ENCODE measurements around the gene TFF1.
"Not testable (repeated sequence)": the region's sequence is repeated elsewhere in the genome, so short reads cannot be mapped to it uniquely, and the experiment has no call there.

TFF1 gene

DNA sequence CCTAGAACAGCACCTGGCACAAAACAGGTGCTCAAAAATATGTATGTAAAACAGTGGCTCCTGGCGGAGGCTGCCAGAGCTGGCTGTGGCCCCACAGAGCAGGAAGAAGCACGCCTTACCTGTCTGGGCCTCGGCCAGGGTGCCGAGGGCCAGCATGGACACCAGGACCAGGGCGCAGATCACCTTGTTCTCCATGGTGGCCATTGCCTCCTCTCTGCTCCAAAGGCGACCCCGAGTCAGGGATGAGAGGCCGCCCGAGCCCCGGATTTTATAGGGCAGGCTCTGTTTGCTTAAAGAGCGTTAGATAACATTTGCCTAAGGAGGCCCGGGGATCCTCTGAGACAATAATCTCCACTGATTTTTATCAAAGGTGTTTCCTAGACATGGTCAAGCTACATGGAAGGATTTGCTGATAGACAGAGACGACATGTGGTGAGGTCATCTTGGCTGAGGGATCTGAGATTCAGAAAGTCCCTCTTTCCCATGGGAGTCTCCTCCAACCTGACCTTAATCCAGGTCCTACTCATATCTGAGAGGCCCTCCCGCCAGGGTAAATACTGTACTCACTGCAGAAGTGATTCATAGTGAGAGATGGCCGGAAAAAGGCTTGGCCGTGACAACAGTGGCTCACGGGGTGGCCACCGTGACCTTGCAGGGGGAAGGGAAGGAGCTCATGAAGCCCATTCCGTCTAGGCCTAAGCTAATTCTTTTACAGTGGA is at the start of gene TFF1:
Gene TFF1 (minus strand): TSS at position 244 of the 719 bp plus-strand sequence. CDS start 40 bp downstream, at position 204.
- DNase-seq (ENCODE audit: low spot score): peak; percentile 62

DNA sequence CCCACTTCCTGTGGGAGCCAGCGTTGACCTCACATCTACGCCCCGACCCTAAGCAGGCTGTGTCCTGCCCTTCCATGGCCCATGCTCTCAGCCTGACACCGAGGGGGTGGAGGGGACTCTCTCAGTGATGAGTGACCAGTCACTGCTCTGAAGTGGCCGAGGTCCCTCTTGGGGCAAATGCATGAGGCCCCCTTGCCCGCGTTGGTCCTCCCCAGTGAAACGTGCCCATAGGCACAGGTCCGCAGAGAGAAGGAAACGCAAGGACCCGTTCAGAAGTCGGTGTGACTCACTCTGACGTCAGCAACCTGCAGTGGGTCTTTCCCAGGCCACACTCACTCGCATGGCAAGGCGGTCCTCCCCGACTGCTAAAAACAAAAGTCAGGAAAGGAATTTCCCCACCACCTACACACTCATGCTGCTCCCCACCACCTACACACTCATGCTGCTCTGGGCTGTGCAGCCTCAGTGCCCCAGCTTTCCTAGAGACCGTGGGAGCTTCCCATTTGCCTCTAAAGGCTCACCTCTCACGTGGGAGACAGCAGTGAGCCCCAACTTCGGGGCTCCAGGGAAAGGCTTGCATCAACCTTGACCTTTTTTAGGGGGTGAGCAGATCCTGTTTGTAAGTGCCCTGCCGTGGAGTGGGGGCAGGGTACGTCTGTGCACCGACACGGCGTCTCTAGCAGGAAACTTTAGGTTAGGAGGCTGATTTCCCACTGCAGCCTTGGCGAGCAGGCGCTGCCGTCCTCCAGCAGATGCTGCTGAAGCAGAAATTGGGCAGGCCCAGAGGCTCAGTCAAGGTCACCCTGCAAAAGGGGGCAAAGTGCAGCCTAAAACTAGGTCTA is 48.8 kb upstream of the TFF1 start:
- no peak for DNase-seq (ENCODE audit: low spot score)

DNA sequence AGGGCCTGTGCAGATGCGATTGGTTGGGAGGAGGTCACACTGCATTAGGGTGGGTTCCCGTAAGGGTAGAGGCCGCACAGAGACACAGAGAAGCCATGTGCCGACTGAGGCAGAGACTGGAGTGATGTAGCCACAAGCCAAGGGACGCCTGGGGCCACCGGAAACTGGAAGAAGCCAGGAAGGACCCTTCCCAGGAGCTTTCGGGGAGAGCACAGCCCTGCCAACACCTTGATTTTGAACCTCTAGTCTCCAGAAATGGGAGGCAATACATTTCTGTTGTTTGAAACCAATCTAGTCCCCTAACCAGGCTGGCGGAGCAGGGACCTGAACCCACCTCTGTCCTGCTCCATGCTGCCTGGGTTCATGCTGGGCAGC is 48.2 kb upstream of the TFF1 start:
- DNase-seq (ENCODE audit: low spot score): no peak

DNA sequence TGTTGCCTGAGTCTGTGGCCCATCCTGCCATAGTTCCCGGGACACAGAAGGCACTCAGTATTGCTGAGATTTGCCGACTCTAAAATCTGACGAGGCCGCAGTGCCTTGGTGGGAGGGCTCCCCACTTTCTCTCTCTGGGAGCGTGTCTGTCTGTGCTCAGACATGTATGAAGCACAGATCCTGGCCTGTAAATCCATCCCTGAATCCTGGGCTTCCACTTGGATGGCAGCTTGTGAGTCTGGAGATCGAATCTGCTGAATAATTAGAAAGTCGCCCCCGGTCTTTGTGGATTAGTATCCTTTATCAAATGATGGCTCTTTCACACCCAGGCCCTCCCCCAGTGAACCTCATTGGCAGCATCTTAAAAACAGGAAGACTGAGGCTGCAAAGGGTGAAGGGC is 47.7 kb upstream of the TFF1 start:
- DNase-seq (ENCODE audit: low spot score): no peak

DNA sequence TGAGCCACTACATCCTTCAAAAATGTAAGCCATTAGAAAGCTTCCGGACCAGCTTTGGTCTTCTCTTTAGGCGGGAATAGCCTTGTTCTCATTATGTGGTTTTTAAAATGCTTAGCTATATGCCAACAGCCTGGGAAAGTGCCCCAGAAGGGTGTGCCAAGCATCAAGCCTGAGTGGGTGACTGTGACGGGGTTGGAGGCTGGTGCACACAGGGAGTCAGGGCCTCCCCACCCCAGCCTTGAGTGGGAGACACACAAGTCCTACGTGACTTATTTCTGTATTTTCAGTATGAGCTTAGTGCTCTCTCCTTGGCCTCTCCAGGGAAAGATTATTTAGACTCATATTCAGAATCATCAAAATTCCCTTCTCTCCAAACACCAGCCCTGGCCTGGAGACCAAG is 47.2 kb upstream of the TFF1 start:
- DNase-seq (ENCODE audit: low spot score): no peak

DNA sequence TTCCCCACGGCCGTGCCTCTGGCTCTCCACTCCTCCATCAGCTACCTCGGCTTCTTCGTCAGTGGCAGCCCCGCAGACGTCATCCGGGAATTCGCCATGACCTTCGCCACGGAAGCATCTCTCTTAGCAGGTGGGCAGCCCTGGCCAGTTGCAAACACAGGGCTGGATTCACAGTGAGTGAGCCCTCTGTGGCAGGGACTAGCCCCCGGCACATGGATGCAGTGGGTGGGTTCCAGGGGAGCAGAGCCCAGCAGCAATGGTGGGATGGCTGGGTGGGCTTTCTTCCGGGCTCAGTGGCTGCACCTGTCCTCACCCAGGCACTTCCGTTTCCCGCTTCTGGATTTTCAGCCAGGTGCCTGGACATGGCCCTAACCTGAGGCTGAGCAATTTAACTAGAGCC is 46.8 kb upstream of the TFF1 start:
- no peak for DNase-seq (ENCODE audit: low spot score)

DNA sequence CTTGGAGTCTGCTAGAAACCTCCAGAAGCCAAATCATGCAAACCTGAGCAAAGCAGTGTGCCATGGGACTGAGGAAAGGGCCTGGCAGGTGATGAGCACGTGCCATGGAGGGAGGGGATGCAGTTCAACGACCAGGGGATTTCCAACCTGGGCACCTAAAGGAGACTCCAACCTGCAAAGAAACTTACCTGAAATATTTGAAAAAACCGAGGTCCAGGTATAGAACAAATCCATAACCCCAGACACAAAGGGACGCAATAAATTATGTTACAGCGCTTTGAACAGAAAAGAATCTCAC is 46.2 kb upstream of the TFF1 start:
- no peak for DNase-seq (ENCODE audit: low spot score)

DNA sequence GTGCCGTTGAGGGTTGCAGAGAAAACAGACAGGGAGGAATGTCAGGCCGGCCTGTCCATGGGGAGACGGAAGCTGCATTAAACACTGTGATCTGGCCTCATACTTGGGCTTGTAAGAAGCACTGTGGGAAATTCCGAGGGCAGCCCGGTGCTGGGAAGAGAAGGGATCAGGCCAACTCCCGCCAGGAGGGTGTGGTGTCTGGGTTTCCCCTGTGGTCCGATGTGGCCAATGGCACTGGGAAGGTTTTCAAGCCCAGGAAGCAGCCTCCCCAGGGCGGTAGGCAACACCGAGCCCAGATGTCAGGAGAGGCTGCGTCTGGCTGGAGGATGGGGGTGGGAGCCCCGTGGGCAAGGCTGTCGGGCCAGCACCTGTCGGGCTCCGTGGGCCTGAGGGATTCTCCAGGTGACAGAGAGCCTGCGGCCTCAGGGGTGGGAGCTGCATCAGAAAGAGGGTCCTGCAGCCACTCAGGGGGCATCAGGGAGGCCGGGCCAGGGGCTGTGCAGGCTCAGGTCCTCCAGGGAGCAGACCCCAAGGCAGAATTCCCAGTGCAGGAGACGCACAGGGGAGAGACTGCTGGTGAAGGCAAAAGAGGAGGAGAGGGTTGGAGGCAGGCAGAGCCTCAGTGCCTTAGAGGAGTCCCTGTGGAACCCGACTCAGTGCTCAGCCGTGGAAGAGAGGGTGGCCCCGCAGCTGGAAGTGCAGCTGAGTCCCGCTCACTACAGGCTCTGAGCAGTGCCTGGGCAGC is 45.7 kb upstream of the TFF1 start:
- DNase-seq (ENCODE audit: low spot score): no peak

DNA sequence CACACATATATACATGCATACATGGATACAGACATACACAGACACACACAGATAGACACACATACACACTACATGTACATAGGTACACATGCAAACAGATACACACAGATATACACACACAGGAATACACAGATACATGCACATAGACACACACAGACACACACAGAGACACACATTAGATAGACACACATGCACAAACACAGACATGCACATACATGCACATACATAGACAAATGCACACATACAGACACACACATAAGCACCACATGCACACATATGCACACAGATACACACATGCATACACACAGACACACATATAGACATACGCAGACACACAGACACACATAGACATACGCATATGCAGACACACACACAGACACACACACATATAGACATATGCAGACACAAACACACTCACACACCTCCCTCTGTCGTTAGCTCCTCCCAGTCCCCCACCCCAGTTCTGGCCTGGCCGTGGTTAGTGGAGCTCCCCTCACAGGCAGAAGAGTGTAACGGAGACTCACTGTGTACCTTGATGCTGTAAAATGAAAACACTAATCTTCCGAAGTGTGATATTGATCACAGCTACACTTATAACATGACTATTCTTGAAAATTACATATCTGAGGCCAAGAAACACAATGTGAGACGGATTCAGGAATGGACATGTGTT is 45.0 kb upstream of the TFF1 start:
- peak; percentile 56 for DNase-seq (ENCODE audit: low spot score)

DNA sequence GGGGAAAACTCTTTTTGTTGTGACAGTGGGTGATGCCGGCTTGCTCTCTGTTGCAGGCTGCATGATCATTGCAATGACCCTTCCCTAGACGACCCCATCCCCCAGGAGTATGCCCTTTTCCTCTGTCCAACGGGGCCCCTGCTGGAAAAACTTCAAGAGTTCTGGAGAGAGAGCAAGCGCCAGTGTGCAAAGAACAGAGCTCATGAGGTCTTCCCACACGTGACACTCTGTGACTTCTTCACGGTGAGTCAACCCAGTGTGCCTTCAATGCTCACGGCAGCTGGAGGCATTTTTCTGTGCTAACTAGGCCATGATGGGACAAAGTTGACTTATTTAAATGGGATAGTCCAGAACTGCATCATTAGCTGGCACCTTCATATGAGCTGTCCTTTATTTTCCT is 43.0 kb upstream of the TFF1 start:
- no peak for DNase-seq (ENCODE audit: low spot score)

DNA sequence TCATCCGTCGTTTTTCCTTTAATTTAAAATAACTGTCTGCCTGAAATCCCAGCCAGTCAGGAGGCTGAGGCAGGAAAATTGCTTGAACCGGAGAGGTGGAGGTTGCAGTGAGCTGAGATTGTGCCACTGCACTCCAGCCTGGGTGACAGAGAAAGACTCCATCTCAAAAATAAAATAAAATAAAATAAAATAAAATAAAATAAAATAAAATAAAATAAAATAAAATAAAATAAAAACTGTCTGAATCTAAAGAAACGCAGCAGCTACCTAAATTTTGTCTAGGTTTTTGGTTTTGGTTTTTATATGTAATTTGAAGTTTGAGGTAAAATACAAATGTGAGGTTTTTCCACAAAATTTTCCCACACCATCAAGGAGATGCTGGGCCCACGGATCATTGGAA is 42.4 kb upstream of the TFF1 start:
- not testable (repeated sequence) for DNase-seq (ENCODE audit: low spot score)

DNA sequence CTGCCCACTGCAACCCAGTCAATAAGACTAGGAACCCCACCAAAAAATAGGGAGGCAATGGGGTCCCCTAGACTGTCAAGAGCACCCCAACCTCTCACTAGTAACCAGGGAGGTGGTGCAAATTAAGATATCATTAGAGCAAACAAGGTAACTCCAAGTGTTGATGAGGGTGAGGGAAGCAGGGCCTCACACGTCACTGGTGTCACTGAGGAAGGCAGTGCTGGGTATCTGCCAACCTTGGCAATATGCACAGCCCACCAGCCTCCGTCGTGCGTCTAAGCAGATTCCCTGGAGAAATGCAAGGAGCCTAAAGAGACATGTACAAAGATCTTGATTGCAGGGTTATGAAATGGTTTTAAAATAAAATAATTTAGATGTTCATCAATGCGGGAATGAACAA is 41.1 kb upstream of the TFF1 start:
- DNase-seq (ENCODE audit: low spot score): no peak

DNA sequence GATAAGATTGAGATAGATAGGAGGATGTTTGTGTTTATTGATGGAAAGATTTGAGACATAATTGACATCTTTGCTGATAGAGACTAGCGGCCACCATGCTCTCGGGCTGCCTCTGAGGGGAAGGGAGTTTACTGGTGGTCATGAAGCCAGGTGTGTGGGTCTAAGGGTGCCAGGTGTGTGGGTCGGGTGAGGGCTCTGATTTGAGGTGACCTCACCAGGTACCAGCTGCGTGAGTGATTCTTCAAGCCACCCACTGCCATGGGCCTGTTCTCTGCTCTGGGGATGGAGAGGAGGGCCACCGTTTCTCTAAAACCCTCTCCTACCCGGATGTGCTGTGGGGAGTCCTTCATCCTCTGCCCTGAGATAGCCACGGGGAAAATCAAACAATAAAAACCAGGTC is 40.5 kb upstream of the TFF1 start:
- no peak for DNase-seq (ENCODE audit: low spot score)

DNA sequence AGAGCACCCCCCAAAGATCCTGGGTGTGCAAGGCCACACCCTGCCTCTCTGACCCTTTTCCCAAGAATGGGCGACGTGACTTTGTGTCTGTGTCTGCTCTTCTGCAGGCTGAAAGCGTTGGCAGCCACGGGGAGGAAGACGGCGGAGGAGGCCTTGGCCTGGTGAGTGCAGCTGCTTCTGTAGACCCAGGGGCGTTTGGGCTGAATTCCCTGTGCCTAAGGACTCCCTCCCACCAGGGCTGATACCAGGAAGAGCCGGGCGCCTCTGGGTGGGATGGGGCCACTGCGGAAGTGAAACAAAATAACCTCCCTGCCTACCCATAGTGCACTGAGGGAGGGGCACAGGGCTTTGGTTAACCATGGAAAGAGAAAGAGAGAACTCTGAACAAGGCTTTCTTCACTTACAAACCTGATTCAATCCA is 39.9 kb upstream of the TFF1 start:
- DNase-seq (ENCODE audit: low spot score): no peak

DNA sequence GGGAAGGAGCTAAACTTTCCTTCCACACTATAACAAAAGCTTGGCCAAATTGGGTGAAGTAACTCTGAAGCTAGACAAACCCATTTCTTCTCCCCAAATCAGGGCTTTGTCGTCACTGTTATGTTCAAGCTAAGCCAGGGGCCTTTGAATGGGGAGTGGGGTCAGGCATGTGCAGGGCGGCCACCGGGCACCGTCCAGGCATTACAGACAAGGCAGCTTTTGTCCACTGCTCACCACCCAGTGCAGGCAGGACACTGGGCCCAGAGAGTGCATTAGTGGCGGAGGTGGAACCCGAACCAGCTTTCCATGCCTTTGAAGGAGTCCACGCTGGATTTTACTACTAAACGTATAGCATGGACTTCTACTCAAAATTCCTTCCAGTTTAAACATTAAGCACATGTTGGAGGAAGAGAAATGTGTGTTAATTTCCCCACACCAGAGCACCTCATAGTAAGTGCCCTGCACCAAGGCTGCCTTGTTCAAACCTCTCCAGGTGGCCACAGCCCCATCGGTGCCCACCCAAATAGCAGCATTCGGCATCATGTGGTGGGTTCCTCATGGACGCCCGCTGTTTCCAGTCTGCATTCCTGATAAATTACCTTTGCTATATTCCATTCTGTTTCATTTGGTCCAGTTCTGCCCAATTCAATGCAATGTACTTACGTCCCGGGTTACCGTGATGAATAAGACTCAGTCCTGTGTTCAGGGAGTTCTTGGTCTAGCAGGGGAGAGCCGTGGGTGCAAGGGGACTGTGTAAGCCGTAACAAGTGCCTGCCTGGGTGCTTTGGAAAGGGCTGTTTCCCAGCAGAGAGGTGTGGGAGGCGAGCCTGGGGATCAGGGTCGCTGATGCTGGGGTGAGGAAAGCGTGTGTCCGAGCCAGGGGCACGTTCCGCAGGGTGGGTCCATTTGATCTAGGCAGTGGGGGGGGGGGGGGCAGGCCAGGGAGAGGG is 39.0 kb upstream of the TFF1 start:
- no peak for DNase-seq (ENCODE audit: low spot score)

DNA sequence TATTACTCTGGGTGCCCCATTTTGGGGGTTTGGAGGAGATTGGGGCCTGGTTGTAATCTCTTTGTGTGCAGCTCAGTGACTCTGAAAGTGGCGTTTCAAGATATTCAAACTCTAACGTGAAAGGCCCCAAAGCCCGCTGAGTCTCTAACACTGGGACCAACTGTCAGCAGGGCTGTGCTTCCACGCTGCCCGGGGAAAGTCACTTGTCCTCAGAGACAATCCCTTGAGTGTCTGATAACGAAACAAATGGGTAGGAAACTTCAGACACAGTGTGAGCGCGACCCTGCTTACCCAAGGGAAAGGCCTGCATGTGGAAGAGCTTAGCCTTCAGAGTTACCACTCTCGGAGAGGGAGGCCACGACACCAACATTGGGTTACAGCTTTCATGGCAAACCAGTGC is 38.2 kb upstream of the TFF1 start:
- no peak for DNase-seq (ENCODE audit: low spot score)

DNA sequence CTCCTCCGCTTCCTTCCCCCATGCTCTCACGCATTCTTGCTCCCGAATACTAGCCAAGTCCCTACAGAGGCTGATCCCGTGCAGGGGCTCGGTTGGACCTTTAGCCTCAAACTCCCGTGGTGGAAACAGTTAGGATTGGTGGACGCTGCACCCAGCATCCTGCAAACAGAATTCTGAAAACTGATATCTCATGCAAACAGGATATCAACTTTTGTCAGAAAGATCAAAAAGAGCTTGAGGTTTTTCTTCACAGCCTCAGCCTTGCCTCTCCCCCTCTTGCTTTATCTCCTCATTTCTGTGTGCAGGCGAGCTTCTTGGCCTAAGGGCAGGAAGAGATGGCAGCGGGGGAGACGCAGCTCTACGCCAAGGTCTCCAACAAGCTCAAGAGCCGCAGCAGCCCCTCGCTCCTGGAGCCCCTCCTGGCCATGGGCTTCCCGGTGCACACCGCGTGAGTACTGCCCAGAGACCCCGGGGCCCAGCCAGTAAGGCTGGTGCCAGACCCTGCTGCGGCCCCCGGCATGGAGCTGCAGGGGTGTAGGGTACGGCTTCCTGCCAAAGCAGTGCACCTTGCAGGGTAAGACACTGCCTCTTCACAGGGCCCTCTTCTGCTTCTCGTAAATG is 37.4 kb upstream of the TFF1 start, which contains the start of gene UBASH3A:
Gene UBASH3A (plus strand): TSS at position 292 of the 621 bp plus-strand sequence. CDS start 44 bp downstream, at position 336.
- DNase-seq (ENCODE audit: low spot score): no peak

DNA sequence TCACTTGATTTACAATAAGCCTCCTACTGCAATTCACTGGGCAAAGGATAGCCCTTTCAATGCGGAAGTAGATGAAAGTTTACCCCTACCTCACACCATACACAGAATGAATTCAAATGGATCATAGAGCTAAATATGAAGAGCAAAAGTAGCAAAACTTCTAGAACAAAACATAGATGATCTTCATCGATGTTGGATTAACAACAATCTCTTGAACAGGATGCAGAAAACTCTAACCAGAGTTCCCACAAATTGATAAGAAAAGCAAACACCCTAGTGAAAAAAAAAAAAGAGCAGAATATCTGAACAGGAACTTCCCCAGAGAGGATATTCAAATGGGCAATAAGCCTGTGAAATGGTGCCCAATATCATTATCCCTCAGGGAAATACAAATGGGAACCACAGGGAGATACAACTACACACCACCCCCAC is 35.5 kb upstream of the TFF1 start:
- DNase-seq (ENCODE audit: low spot score): no peak

DNA sequence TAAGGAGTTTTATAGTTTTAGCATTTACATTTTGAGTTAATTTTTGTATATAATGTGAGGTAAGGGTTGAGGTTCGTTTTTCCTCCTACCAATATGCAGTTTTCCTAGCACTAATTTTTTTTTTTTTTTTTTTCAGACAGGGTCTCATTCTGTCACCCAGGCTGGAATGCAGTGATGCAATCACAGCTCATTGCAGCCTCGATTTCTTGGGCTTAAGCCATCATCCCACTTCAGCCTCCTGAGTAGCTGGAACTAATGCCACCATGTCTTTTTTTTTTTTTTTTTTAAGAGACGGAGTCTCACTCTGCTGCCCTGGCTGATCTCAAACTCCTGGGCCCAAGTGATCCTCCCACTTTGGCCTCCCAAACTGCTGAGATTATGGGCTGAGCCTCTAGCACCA is 34.8 kb upstream of the TFF1 start:
- DNase-seq (ENCODE audit: low spot score): no peak

DNA sequence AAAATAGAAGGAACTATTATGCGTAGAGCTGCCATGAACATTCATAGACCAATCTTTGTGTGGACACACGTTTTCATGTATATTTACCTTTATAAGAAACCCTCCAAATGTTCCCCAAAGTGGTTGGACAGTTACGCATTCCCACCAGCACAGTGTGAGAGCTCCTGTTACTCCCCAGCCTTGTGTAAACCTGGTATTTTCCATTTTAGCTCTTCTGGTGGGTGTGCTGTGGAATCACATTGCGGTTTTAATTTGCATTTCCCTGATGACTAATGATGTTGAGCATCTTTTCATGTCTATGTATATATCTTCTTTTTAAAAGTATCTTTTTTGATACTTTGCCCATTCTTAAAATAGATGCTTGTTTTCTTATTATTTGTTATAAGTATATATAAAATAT is 34.2 kb upstream of the TFF1 start:
- DNase-seq (ENCODE audit: low spot score): no peak
